Measurements from ENCODE around the gene TGIF2. TPM values are rescaled to one million over a fixed set of nuclear protein-coding genes. Genes with fewer than 3 reads are reported as not detected.

TGIF2 gene
- total RNA-seq, 2 donors from 2014 or later = 33.4 to 39.0 TPM

DNA sequence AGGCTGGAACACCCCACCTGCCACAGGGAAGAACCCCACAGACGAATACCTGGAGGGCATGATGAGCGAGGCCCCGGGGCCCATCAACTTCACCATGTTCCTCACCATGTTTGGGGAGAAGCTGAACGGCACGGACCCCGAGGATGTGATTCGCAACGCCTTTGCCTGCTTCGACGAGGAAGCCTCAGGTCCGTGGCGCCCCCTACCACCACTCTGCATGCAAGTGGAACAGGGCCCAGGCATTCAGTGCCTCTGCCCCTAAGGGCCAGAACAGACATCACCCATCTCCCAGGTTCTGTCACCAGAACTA lies 25.4 kb upstream of the TGIF2 start:
- peak; percentile 92 for DNase-seq
- no peak overlapping the region for H3K27ac ChIP-seq (ENCODE audit: low read depth, low read length)
- H3K9me3 ChIP-seq (ENCODE audit: control insufficient read depth, low read length) = no peaks in the 10 kb centered on the region
- Mint-ChIP-seq H3K36me3 (ENCODE audit: low read depth) (peaks cover 33% of the 10 kb centered on the region), H3K27me3 (ENCODE audit: insufficient read depth) (no peaks in the 10 kb centered on the region), H3K4me1 (peaks cover 9% of the 10 kb centered on the region), H3K9me3 (no peaks in the 10 kb centered on the region), H3K27ac (no peak overlapping the region), H3K4me3 (no peak overlapping the region)
- peaks cover 7% of the 10 kb centered on the region for H3K4me1 ChIP-seq (ENCODE audit: control insufficient read depth, insufficient read depth, low read length)
- no peak overlapping the region for H3K9ac ChIP-seq (ENCODE audit: extremely low read depth, low read length, poor library complexity, severe bottlenecking)
- TF ChIP-seq, protein P1, sequence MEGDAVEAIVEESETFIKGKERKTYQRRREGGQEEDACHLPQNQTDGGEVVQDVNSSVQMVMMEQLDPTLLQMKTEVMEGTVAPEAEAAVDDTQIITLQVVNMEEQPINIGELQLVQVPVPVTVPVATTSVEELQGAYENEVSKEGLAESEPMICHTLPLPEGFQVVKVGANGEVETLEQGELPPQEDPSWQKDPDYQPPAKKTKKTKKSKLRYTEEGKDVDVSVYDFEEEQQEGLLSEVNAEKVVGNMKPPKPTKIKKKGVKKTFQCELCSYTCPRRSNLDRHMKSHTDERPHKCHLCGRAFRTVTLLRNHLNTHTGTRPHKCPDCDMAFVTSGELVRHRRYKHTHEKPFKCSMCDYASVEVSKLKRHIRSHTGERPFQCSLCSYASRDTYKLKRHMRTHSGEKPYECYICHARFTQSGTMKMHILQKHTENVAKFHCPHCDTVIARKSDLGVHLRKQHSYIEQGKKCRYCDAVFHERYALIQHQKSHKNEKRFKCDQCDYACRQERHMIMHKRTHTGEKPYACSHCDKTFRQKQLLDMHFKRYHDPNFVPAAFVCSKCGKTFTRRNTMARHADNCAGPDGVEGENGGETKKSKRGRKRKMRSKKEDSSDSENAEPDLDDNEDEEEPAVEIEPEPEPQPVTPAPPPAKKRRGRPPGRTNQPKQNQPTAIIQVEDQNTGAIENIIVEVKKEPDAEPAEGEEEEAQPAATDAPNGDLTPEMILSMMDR (conservative IDR thresholded peaks at IDR 0.05) = peak; percentile 75
- no peak overlapping the region for H3K4me3 ChIP-seq (ENCODE audit: low read length)
- H3K36me3 ChIP-seq (ENCODE audit: control insufficient read depth, insufficient read depth, low read length) = peaks cover 52% of the 10 kb centered on the region
- 86 to 88% methylated on average over 3 to 12 of the region's 12 CpGs for WGBS, 2 experiments (ENCODE audit: insufficient coverage in 1 of 2, insufficient read length in 1 of 2)
- no peaks in the 10 kb centered on the region for H3K27me3 ChIP-seq (ENCODE audit: control insufficient read depth, insufficient read depth, low read length, poor library complexity, severe bottlenecking)

DNA sequence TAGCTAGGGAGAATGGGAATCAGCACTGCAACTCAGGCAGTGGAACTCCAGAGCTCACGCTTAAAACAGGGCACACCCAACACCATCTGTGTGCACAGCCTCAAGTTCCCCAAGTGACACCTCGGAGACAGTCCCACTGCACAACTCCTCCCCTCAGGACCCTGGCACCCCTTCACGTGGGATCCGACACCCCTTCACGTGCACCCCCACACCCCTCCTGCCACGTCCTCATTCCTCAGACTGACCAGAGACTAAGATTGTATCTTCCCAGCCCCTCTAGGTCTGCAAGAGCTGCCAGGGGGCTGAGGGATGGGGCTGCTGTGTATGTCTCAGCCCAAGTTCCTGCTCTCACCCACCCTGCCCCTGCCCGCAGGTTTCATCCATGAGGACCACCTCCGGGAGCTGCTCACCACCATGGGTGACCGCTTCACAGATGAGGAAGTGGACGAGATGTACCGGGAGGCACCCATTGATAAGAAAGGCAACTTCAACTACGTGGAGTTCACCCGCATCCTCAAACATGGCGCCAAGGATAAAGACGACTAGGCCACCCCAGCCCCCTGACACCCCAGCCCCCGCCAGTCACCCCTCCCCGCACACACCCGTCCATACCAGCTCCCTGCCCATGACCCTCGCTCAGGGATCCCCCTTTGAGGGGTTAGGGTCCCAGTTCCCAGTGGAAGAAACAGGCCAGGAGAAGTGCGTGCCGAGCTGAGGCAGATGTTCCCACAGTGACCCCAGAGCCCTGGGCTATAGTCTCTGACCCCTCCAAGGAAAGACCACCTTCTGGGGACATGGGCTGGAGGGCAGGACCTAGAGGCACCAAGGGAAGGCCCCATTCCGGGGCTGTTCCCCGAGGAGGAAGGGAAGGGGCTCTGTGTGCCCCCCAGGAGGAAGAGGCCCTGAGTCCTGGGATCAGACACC lies 24.4 kb upstream of the TGIF2 start:
- H3K4me1 Mint-ChIP-seq = peaks cover 1% of the 10 kb centered on the region
- Histone ChIP-seq H3K4me3 (ENCODE audit: low read length) (no peak overlapping the region), H3K27ac (ENCODE audit: low read depth, low read length) (no peak overlapping the region), H3K4me1 (ENCODE audit: control insufficient read depth, insufficient read depth, low read length) (no peaks in the 10 kb centered on the region), H3K9ac (ENCODE audit: extremely low read depth, low read length, poor library complexity, severe bottlenecking) (no peak overlapping the region), H3K9me3 (ENCODE audit: control insufficient read depth, low read length) (no peaks in the 10 kb centered on the region), H3K36me3 (ENCODE audit: control insufficient read depth, insufficient read depth, low read length) (peaks cover 42% of the 10 kb centered on the region), H3K27me3 (ENCODE audit: control insufficient read depth, insufficient read depth, low read length, poor library complexity, severe bottlenecking) (no peaks in the 10 kb centered on the region)
- TF ChIP-seq, protein P1 (conservative IDR thresholded peaks at IDR 0.05) = no peak
- H3K36me3 Mint-ChIP-seq (ENCODE audit: low read depth) = peaks cover 34% of the 10 kb centered on the region
- H3K27me3 Mint-ChIP-seq (ENCODE audit: insufficient read depth) = no peaks in the 10 kb centered on the region
- H3K4me3 Mint-ChIP-seq = no peak overlapping the region
- WGBS, 2 experiments (ENCODE audit: insufficient coverage in 1 of 2, insufficient read length in 1 of 2) = 96 to 98% methylated on average over 12 to 23 of the region's 23 CpGs
- H3K27ac Mint-ChIP-seq = no peak overlapping the region
- H3K9me3 Mint-ChIP-seq = no peaks in the 10 kb centered on the region
- no peak for DNase-seq

DNA sequence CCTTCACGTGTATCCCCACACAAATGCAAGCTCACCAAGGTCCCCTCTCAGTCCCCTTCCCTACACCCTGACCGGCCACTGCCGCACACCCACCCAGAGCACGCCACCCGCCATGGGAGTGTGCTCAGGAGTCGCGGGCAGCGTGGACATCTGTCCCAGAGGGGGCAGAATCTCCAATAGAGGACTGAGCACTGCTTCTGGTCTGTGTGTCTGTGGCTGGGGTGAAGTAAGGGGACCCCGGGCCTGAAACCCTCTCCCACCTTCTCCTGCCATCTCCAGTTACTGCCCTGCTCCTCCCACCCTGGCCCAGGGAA lies 23.8 kb upstream of the TGIF2 start:
- WGBS, 2 experiments (ENCODE audit: insufficient coverage in 1 of 2, insufficient read length in 1 of 2) = 94 to 95% methylated on average over 4 to 9 of the region's 9 CpGs
- no peaks in the 10 kb centered on the region for H3K9me3 Mint-ChIP-seq
- no peak overlapping the region for H3K27ac ChIP-seq (ENCODE audit: low read depth, low read length)
- H3K4me1 Mint-ChIP-seq = no peaks in the 10 kb centered on the region
- H3K4me1 ChIP-seq (ENCODE audit: control insufficient read depth, insufficient read depth, low read length) = no peaks in the 10 kb centered on the region
- H3K27me3 ChIP-seq (ENCODE audit: control insufficient read depth, insufficient read depth, low read length, poor library complexity, severe bottlenecking) = no peaks in the 10 kb centered on the region
- no peaks in the 10 kb centered on the region for H3K9me3 ChIP-seq (ENCODE audit: control insufficient read depth, low read length)
- peak; percentile 42 for DNase-seq
- no peak overlapping the region for H3K4me3 ChIP-seq (ENCODE audit: low read length)
- H3K4me3 Mint-ChIP-seq = no peak overlapping the region
- no peak overlapping the region for H3K9ac ChIP-seq (ENCODE audit: extremely low read depth, low read length, poor library complexity, severe bottlenecking)
- H3K36me3 Mint-ChIP-seq (ENCODE audit: low read depth) = peaks cover 29% of the 10 kb centered on the region
- no peak overlapping the region for H3K27ac Mint-ChIP-seq
- TF ChIP-seq, protein P1 (conservative IDR thresholded peaks at IDR 0.05) = no peak
- no peaks in the 10 kb centered on the region for H3K27me3 Mint-ChIP-seq (ENCODE audit: insufficient read depth)
- H3K36me3 ChIP-seq (ENCODE audit: control insufficient read depth, insufficient read depth, low read length) = peaks cover 36% of the 10 kb centered on the region

Measured in endodermal cell (in vitro differentiated cells).